Measurements from ENCODE around the gene GPHA2. TPM values are rescaled to one million over a fixed set of nuclear protein-coding genes. Genes with fewer than 3 reads are reported as not detected.

The GPHA2 gene
- total and polyA plus RNA-seq, 2 of the 13 experiments (the other 11 are each of a cell fraction or from before 2014, with no cell fraction given), result 13.0 to 19.1 TPM

- TF ChIP-seq KLF16 (CRISPR knock-in tag; IDR thresholded peaks at IDR 0.05) (peak in 1 of 2 experiments; percentile 44; a peak in 1 of 4 replicates), TRAFD1 (CRISPR knock-in tag; IDR thresholded peaks at IDR 0.05; ENCODE audit: borderline replicate concordance) (no peak), ZNF792 (CRISPR knock-in tag; IDR thresholded peaks at IDR 0.05) (0 out of 2 replicates have a peak, but pooled peaks have one; percentile 11), NAIF1 (CRISPR knock-in tag; IDR thresholded peaks at IDR 0.05; ENCODE audit: borderline replicate concordance) (no peak), SPEN (CRISPR knock-in tag; IDR thresholded peaks at IDR 0.05; ENCODE audit: low read depth) (peak; percentile 8; the same call in 1 of the 2 replicates), PHF8 (CRISPR knock-in tag; IDR thresholded peaks at IDR 0.05) (0 out of 2 replicates have a peak, but pooled peaks have one; percentile 18), SP1 (IDR thresholded peaks at IDR 0.05) (no peak), SP1 (CRISPR knock-in tag; IDR thresholded peaks at IDR 0.05) (peak; percentile 59), ZNF446 (CRISPR knock-in tag; IDR thresholded peaks at IDR 0.05) (no peak), CERS6 (CRISPR knock-in tag; IDR thresholded peaks at IDR 0.05) (no peak), IKZF1 (IDR thresholded peaks at IDR 0.05) (no peak)
These were observed 47.8 kb downstream of the GPHA2 start (continued) for GRCh38 chr11:64887757-64888405.

All from HepG2 (cell line).